ENCODE results near the gene RALGPS1.

RALGPS1 gene

GRCh38 chr9:126886034-126886822 lies 28.4 kb upstream of the RALGPS1 start:
- Histone ChIP-seq H3K4me3 (ENCODE audit: control insufficient read depth in 1 of 7, extremely low read depth in 1 of 7, insufficient read depth in 4 of 7, low read depth in 2 of 7, low read length in 6 of 7) (no peak overlapping the region), H3K27me3 (replicated peaks in 2 of 5; ENCODE audit: control insufficient read depth in 4 of 5, insufficient read depth in 5 of 5, low read length in 4 of 5) (no peaks in the 10 kb centered on the region), H3K4me1 (ENCODE audit: control extremely low read depth in 1 of 4, control insufficient read depth in 4 of 4, insufficient read depth in 4 of 4, low read length in 3 of 4) (peaks cover 0 to 11% (median 9%) of the 10 kb centered on the region in 4 experiments), H3K27ac (ENCODE audit: insufficient read depth in 1 of 2, low read depth in 1 of 2, low read length in 2 of 2, poor library complexity in 1 of 2, severe bottlenecking in 2 of 2) (no peak overlapping the region), H3K36me3 (ENCODE audit: control insufficient read depth in 4 of 4, insufficient read depth in 4 of 4, low read length in 3 of 4) (peaks cover 0 to 24% (median 12%) of the 10 kb centered on the region in 4 experiments), H3K9me3 (ENCODE audit: control extremely low read depth in 1 of 5, control insufficient read depth in 4 of 5, insufficient read depth in 2 of 5, low read depth in 1 of 5, low read length in 4 of 5) (no peaks in the 10 kb centered on the region)
- ChIA-PET CTCF (no interaction called here), POLR2A (no interaction called here)
- DNase-seq = no peak
- 95% methylated on average over 20 of the region's 23 CpGs for WGBS (ENCODE audit: insufficient coverage)

- H3K9me3 ChIP-seq (ENCODE audit: control extremely low read depth in 1 of 5, control insufficient read depth in 4 of 5, insufficient read depth in 2 of 5, low read depth in 1 of 5, low read length in 4 of 5) = no peaks in the 10 kb centered on the region
- H3K4me3 ChIP-seq (ENCODE audit: control insufficient read depth in 1 of 7, extremely low read depth in 1 of 7, insufficient read depth in 4 of 7, low read depth in 2 of 7, low read length in 6 of 7) = no peak overlapping the region
- CTCF ChIA-PET = interaction anchor here (1.0 kb wide), 1 partner anchor 22 kb away, joined by 3 read pairs; no protein-coding TSS in a partner anchor
- H3K36me3 ChIP-seq (ENCODE audit: control insufficient read depth in 4 of 4, insufficient read depth in 4 of 4, low read length in 3 of 4) = peaks cover 0 to 18% (median 9%) of the 10 kb centered on the region in 4 experiments
- no peaks in the 10 kb centered on the region for H3K27me3 ChIP-seq (replicated peaks in 2 of 5; ENCODE audit: control insufficient read depth in 4 of 5, insufficient read depth in 5 of 5, low read length in 4 of 5)
- H3K4me1 ChIP-seq (ENCODE audit: control extremely low read depth in 1 of 4, control insufficient read depth in 4 of 4, insufficient read depth in 4 of 4, low read length in 3 of 4) = peaks cover 0 to 11% (median 9%) of the 10 kb centered on the region in 4 experiments
- H3K27ac ChIP-seq (ENCODE audit: insufficient read depth in 1 of 2, low read depth in 1 of 2, low read length in 2 of 2, poor library complexity in 1 of 2, severe bottlenecking in 2 of 2) = no peak overlapping the region
- DNase-seq = no peak
- 96% methylated on average over 10 of the region's 10 CpGs for WGBS (ENCODE audit: insufficient coverage)
- POLR2A ChIA-PET = no interaction called here
These were observed 27.7 kb upstream of the RALGPS1 start for GRCh38 chr9:126886897-126887296.

GRCh38 chr9:126891676-126892075 lies 22.9 kb upstream of the RALGPS1 start:
- ChIA-PET POLR2A (no interaction called here), CTCF (no interaction called here)
- WGBS (ENCODE audit: insufficient coverage) = no CpG with 5 or more reads among the region's 3 CpGs
- no peak overlapping the region for H3K27ac ChIP-seq (ENCODE audit: insufficient read depth in 1 of 2, low read depth in 1 of 2, low read length in 2 of 2, poor library complexity in 1 of 2, severe bottlenecking in 2 of 2)
- H3K36me3 ChIP-seq (ENCODE audit: control insufficient read depth in 4 of 4, insufficient read depth in 4 of 4, low read length in 3 of 4) = no peaks in the 10 kb centered on the region
- H3K27me3 ChIP-seq (replicated peaks in 2 of 5; ENCODE audit: control insufficient read depth in 4 of 5, insufficient read depth in 5 of 5, low read length in 4 of 5) = no peaks in the 10 kb centered on the region
- DNase-seq = no peak
- H3K9me3 ChIP-seq (ENCODE audit: control extremely low read depth in 1 of 5, control insufficient read depth in 4 of 5, insufficient read depth in 2 of 5, low read depth in 1 of 5, low read length in 4 of 5) = no peaks in the 10 kb centered on the region
- H3K4me3 ChIP-seq (ENCODE audit: control insufficient read depth in 1 of 7, extremely low read depth in 1 of 7, insufficient read depth in 4 of 7, low read depth in 2 of 7, low read length in 6 of 7) = no peak overlapping the region
- peaks cover 0 to 7% (median 4%) of the 10 kb centered on the region in 4 experiments for H3K4me1 ChIP-seq (ENCODE audit: control extremely low read depth in 1 of 4, control insufficient read depth in 4 of 4, insufficient read depth in 4 of 4, low read length in 3 of 4)

GRCh38 chr9:126893079-126893478 lies 21.5 kb upstream of the RALGPS1 start:
- no peaks in the 10 kb centered on the region for H3K27me3 ChIP-seq (replicated peaks in 2 of 5; ENCODE audit: control insufficient read depth in 4 of 5, insufficient read depth in 5 of 5, low read length in 4 of 5)
- H3K4me1 ChIP-seq (ENCODE audit: control extremely low read depth in 1 of 4, control insufficient read depth in 4 of 4, insufficient read depth in 4 of 4, low read length in 3 of 4) = peaks cover 0 to 7% (median 4%) of the 10 kb centered on the region in 4 experiments
- no peak overlapping the region for H3K4me3 ChIP-seq (ENCODE audit: control insufficient read depth in 1 of 7, extremely low read depth in 1 of 7, insufficient read depth in 4 of 7, low read depth in 2 of 7, low read length in 6 of 7)
- no peak overlapping the region for H3K27ac ChIP-seq (ENCODE audit: insufficient read depth in 1 of 2, low read depth in 1 of 2, low read length in 2 of 2, poor library complexity in 1 of 2, severe bottlenecking in 2 of 2)
- DNase-seq = peak in 2 of 3 donors; percentile 24 to 38
- CTCF ChIA-PET = interaction anchor here (1.5 kb wide), 1 partner anchor 305 kb away, joined by 3 read pairs; no protein-coding TSS in a partner anchor
- H3K9me3 ChIP-seq (ENCODE audit: control extremely low read depth in 1 of 5, control insufficient read depth in 4 of 5, insufficient read depth in 2 of 5, low read depth in 1 of 5, low read length in 4 of 5) = no peaks in the 10 kb centered on the region
- WGBS (ENCODE audit: insufficient coverage) = 53% methylated on average over 5 of the region's 5 CpGs
- H3K36me3 ChIP-seq (ENCODE audit: control insufficient read depth in 4 of 4, insufficient read depth in 4 of 4, low read length in 3 of 4) = no peaks in the 10 kb centered on the region
- POLR2A ChIA-PET = no interaction called here

GRCh38 chr9:126894052-126894603 lies 20.5 kb upstream of the RALGPS1 start:
- CTCF ChIA-PET = interaction anchor here (1.5 kb wide), 2 partner anchors 12 to 304 kb away, joined by 3 read pairs; no protein-coding TSS in a partner anchor
- POLR2A ChIA-PET = no interaction called here
- Histone ChIP-seq H3K27ac (ENCODE audit: insufficient read depth in 1 of 2, low read depth in 1 of 2, low read length in 2 of 2, poor library complexity in 1 of 2, severe bottlenecking in 2 of 2) (no peak overlapping the region), H3K36me3 (ENCODE audit: control insufficient read depth in 4 of 4, insufficient read depth in 4 of 4, low read length in 3 of 4) (no peaks in the 10 kb centered on the region), H3K9me3 (ENCODE audit: control extremely low read depth in 1 of 5, control insufficient read depth in 4 of 5, insufficient read depth in 2 of 5, low read depth in 1 of 5, low read length in 4 of 5) (no peaks in the 10 kb centered on the region), H3K4me1 (ENCODE audit: control extremely low read depth in 1 of 4, control insufficient read depth in 4 of 4, insufficient read depth in 4 of 4, low read length in 3 of 4) (peaks cover 0 to 7% (median 4%) of the 10 kb centered on the region in 4 experiments), H3K27me3 (replicated peaks in 2 of 5; ENCODE audit: control insufficient read depth in 4 of 5, insufficient read depth in 5 of 5, low read length in 4 of 5) (no peaks in the 10 kb centered on the region), H3K4me3 (ENCODE audit: control insufficient read depth in 1 of 7, extremely low read depth in 1 of 7, insufficient read depth in 4 of 7, low read depth in 2 of 7, low read length in 6 of 7) (no peak overlapping the region)
- WGBS (ENCODE audit: insufficient coverage) = 93% methylated on average over 3 of the region's 4 CpGs
- DNase-seq = no peak

- peaks cover 0 to 17% (median 4%) of the 10 kb centered on the region in 5 experiments for H3K9me3 ChIP-seq (ENCODE audit: control extremely low read depth in 1 of 5, control insufficient read depth in 4 of 5, insufficient read depth in 2 of 5, low read depth in 1 of 5, low read length in 4 of 5)
- no peaks in the 10 kb centered on the region for H3K27me3 ChIP-seq (replicated peaks in 2 of 5; ENCODE audit: control insufficient read depth in 4 of 5, insufficient read depth in 5 of 5, low read length in 4 of 5)
- POLR2A ChIA-PET = no interaction called here
- no peak overlapping the region for H3K4me3 ChIP-seq (ENCODE audit: control insufficient read depth in 1 of 7, extremely low read depth in 1 of 7, insufficient read depth in 4 of 7, low read depth in 2 of 7, low read length in 6 of 7)
- CTCF ChIA-PET = interaction anchor here (0.6 to 2.3 kb wide), 2 partner anchors 12 to 1915 kb away, joined by 4 to 10 read pairs; partner anchors contain the start of gene RALGPS1
- 94% methylated on average over 3 of the region's 3 CpGs for WGBS (ENCODE audit: insufficient coverage)
- DNase-seq = no peak
- H3K4me1 ChIP-seq (ENCODE audit: control extremely low read depth in 1 of 4, control insufficient read depth in 4 of 4, insufficient read depth in 4 of 4, low read length in 3 of 4) = no peaks in the 10 kb centered on the region
- H3K27ac ChIP-seq (ENCODE audit: insufficient read depth in 1 of 2, low read depth in 1 of 2, low read length in 2 of 2, poor library complexity in 1 of 2, severe bottlenecking in 2 of 2) = no peak overlapping the region
- no peaks in the 10 kb centered on the region for H3K36me3 ChIP-seq (ENCODE audit: control insufficient read depth in 4 of 4, insufficient read depth in 4 of 4, low read length in 3 of 4)
These were observed 12.4 kb upstream of the RALGPS1 start for GRCh38 chr9:126902210-126902609.

- peaks cover 0 to 17% (median 4%) of the 10 kb centered on the region in 5 experiments for H3K9me3 ChIP-seq (ENCODE audit: control extremely low read depth in 1 of 5, control insufficient read depth in 4 of 5, insufficient read depth in 2 of 5, low read depth in 1 of 5, low read length in 4 of 5)
- H3K36me3 ChIP-seq (ENCODE audit: control insufficient read depth in 4 of 4, insufficient read depth in 4 of 4, low read length in 3 of 4) = no peaks in the 10 kb centered on the region
- H3K4me3 ChIP-seq (ENCODE audit: control insufficient read depth in 1 of 7, extremely low read depth in 1 of 7, insufficient read depth in 4 of 7, low read depth in 2 of 7, low read length in 6 of 7) = no peak overlapping the region
- H3K27me3 ChIP-seq (replicated peaks in 2 of 5; ENCODE audit: control insufficient read depth in 4 of 5, insufficient read depth in 5 of 5, low read length in 4 of 5) = peaks cover 0 to 2% (median 0%) of the 10 kb centered on the region in 5 experiments
- ChIA-PET POLR2A (no interaction called here), CTCF (no interaction called here)
- WGBS (ENCODE audit: insufficient coverage) = 93% methylated on average over 2 of the region's 3 CpGs
- H3K27ac ChIP-seq (ENCODE audit: insufficient read depth in 1 of 2, low read depth in 1 of 2, low read length in 2 of 2, poor library complexity in 1 of 2, severe bottlenecking in 2 of 2) = no peak overlapping the region
- H3K4me1 ChIP-seq (ENCODE audit: control extremely low read depth in 1 of 4, control insufficient read depth in 4 of 4, insufficient read depth in 4 of 4, low read length in 3 of 4) = no peaks in the 10 kb centered on the region
- no peak for DNase-seq
These were observed 10.0 kb upstream of the RALGPS1 start for GRCh38 chr9:126904586-126904985.
